B cell (primary cell): ENCODE data around the gene ST8SIA5. TPM values are rescaled to one million over a fixed set of nuclear protein-coding genes. Genes with fewer than 3 reads are reported as not detected.

Experiments used
- ATAC-seq: fragments of 200-7000 bp; cut with Tn5 transposase; one replicate; pipeline ENCODE4 v1.10.0; 2021; ENCODE audit warnings: low read depth, mild to moderate bottlenecking, moderate number of reproducible peaks, moderate library complexity
- CTCF ChIA-PET: fragments of 350-600 bp; sonication (Branson Sonifier 250); formaldehyde crosslinking; loops from one replicate; lab custom pipeline; 2021; ENCODE audit warnings: antibody characterized with exemption, inconsistent platforms; lab: Charles Lee
- POLR2A ChIA-PET: fragments of 350-600 bp; sonication (Branson Sonifier 250); formaldehyde crosslinking; loops from one replicate; lab custom pipeline; 2021; ENCODE audit warnings: antibody characterized with exemption; lab: Charles Lee
- DNase-seq: peaks from one replicate; pipeline ENCODE4 v3.0.0; 2013
- H2AFZ ChIP-seq: 2 replicates; pipeline ENCODE4 v1.6.1; 2012; ENCODE audit warnings: mild to moderate bottlenecking, low read depth, low read length; ENCODE audit not compliant: insufficient read depth, poor library complexity, severe bottlenecking
- H3K27ac ChIP-seq, 2 donors: 1 replicate in 1 of 2; 2 replicates in 1 of 2; pipeline ENCODE4 v1.5.1; 2012 to 2013; ENCODE audit warnings: low read length in 2 of 2, mild to moderate bottlenecking in 2 of 2, moderate library complexity in 1 of 2
- H3K27me3 ChIP-seq, 4 experiments: fragments of 200-600 bp in 1 of 4; sonication (generic) in 1 of 4; replicated peaks in 1 of 4; 1 replicate in 2 of 4; 2 replicates in 2 of 4; pipeline versions ENCODE4 v1.6.1 to v1.7.0; 2013 to 2016; ENCODE audit warnings: low read length in 3 of 4, mild to moderate bottlenecking in 2 of 4, mixed read lengths in 1 of 4, moderate library complexity in 1 of 4; ENCODE audit not compliant: insufficient read depth in 4 of 4, control insufficient read depth in 3 of 4; ENCODE audit errors: control extremely low read depth in 1 of 4
- H3K36me3 ChIP-seq, 2 experiments: replicated peaks in 1 of 2; 1 replicate in 1 of 2; 2 replicates in 1 of 2; pipeline versions ENCODE4 v1.6.1 to v1.7.1; 2013; ENCODE audit warnings: low read length in 1 of 2; ENCODE audit not compliant: insufficient read depth in 2 of 2, control insufficient read depth in 1 of 2; ENCODE audit errors: control extremely low read depth in 1 of 2, extremely low read depth in 1 of 2
- H3K4me1 ChIP-seq, 2 donors: fragments of 200-600 bp in 1 of 2; sonication (generic) in 1 of 2; 1 replicate in 1 of 2; 2 replicates in 1 of 2; pipeline versions ENCODE4 v1.5.1 to v1.6.1; 2013 to 2017; ENCODE audit warnings: low read length in 2 of 2; ENCODE audit not compliant: control insufficient read depth in 2 of 2, insufficient read depth in 2 of 2
- H3K4me2 ChIP-seq: replicated peaks from 2 replicates; pipeline ENCODE3; 2012; ENCODE audit warnings: mild to moderate bottlenecking, low read depth, low read length; ENCODE audit not compliant: poor library complexity, severe bottlenecking
- H3K4me3 ChIP-seq, 5 experiments: fragments of 200-600 bp in 1 of 5; sonication (generic) in 1 of 5; 1 replicate in 3 of 5; 2 replicates in 2 of 5; pipeline versions ENCODE4 v1.5.1 to v1.7.0; 2011 to 2016; ENCODE audit warnings: low read length in 4 of 5, mild to moderate bottlenecking in 4 of 5, low read depth in 2 of 5, control low read depth in 1 of 5, moderate library complexity in 1 of 5; ENCODE audit not compliant: insufficient read depth in 1 of 5; ENCODE audit errors: control extremely low read depth in 1 of 5, extremely low read depth in 1 of 5
- H3K79me2 ChIP-seq: fragments of 200-600 bp; sonication (generic); one replicate; pipeline ENCODE4 v1.6.0; 2016; ENCODE audit warnings: low read length; ENCODE audit not compliant: control insufficient read depth, insufficient read depth
- H3K9ac ChIP-seq: fragments of 200-600 bp; sonication (generic); 2 replicates; pipeline ENCODE4 v1.6.1; 2017; ENCODE audit warnings: mild to moderate bottlenecking, low read length, moderate library complexity
- H3K9me3 ChIP-seq, 3 donors: one replicate each; pipeline versions ENCODE4 v1.6.1 to v1.7.1; 2013; ENCODE audit warnings: low read length in 2 of 3; ENCODE audit not compliant: control insufficient read depth in 2 of 3, insufficient read depth in 1 of 3; ENCODE audit errors: control extremely low read depth in 1 of 3
- H4K20me1 ChIP-seq: 2 replicates; pipeline ENCODE4 v1.6.0; 2012; ENCODE audit warnings: mild to moderate bottlenecking, low read length; ENCODE audit not compliant: insufficient read depth, control insufficient read depth, poor library complexity, severe bottlenecking
- H3K27ac Mint-ChIP-seq: one replicate; pipeline ENCODE4 v1.8.0; 2021; ENCODE audit warnings: mixed read lengths
- H3K27me3 Mint-ChIP-seq: one replicate; pipeline ENCODE4 v1.8.0; 2021; ENCODE audit warnings: mixed read lengths
- H3K4me1 Mint-ChIP-seq: one replicate; pipeline ENCODE4 v1.8.0; 2021; ENCODE audit warnings: mixed read lengths
- H3K4me3 Mint-ChIP-seq: one replicate; pipeline ENCODE4 v1.8.0; 2021; ENCODE audit warnings: mixed read lengths
- H3K9me3 Mint-ChIP-seq: one replicate; pipeline ENCODE4 v1.8.0; 2022; ENCODE audit warnings: mixed read lengths; ENCODE audit not compliant: insufficient read depth
- CTCF ChIP-seq: fragments of 200-600 bp; IDR thresholded peaks from one replicate; pipeline ENCODE4 v1.8.0; 2022; ENCODE audit warnings: antibody characterized with exemption, mild to moderate bottlenecking
- EZH2 ChIP-seq: IDR thresholded peaks from 2 replicates; pipeline ENCODE4 v1.6.1; 2012; ENCODE audit warnings: borderline replicate concordance, low read depth, mild to moderate bottlenecking, moderate library complexity, low read length; ENCODE audit not compliant: insufficient read depth, poor library complexity, severe bottlenecking
- WGBS: methylation state at CpG from one replicate; pipeline ENCODE4 v1.1.5; 2013; ENCODE audit warnings: missing lambda C conversion rate; ENCODE audit not compliant: insufficient coverage; 5-methylcytosine and 5-hydroxymethylcytosine counted together
- intact Hi-C: fragments of 100-400 bp; cut with micrococcal nuclease; formaldehyde crosslinking; loops from one replicate; pipeline ENCODE4 v1.10.0; 2022
- polyA plus RNA-seq: library from polyadenylated mRNA; depleted of rRNA; stranded (reverse); fragments of >200 nt; gene quantifications from 2 replicates; pipeline ENCODE4 v1.2.3, GENCODE V29; 2012
- total RNA-seq, 2 donors: library from RNA; stranded (reverse); fragments of 120-200 nt in 1 of 2; gene quantifications; 1 replicate in 1 of 2; 2 replicates in 1 of 2; pipeline versions ENCODE4 v1.2.3 to v1.2.4, GENCODE V29; 2013 to 2022

The ST8SIA5 gene
- total and polyA plus RNA-seq, 2 donors (not counting 1 experiment from before 2014, with no cell fraction given), result not detected

GRCh38 chr18:46624127-46624526 lies 132.7 kb downstream of the ST8SIA5 start:
- no peak overlapping the region for H3K27ac Mint-ChIP-seq
- intact Hi-C loops, result no loop called here
- no peak overlapping the region for H3K27ac ChIP-seq
- TF ChIP-seq EZH2 (no peak), CTCF (no peak)
- no peak overlapping the region for H3K4me3 Mint-ChIP-seq
- no peak overlapping the region for H3K4me3 ChIP-seq
- H3K27me3 Mint-ChIP-seq, result peaks cover 19% of the 10 kb centered on the region
- H3K9me3 ChIP-seq, result no peaks in the 10 kb centered on the region
- no peak overlapping the region for H3K9ac ChIP-seq
- no peaks in the 10 kb centered on the region for H3K4me1 ChIP-seq
- H4K20me1 ChIP-seq, result no peaks in the 10 kb centered on the region
- no peaks in the 10 kb centered on the region for H3K36me3 ChIP-seq
- no peaks in the 10 kb centered on the region for H3K9me3 Mint-ChIP-seq
- H2AFZ ChIP-seq, result no peak overlapping the region
- peaks cover 0 to 6% (median 0%) of the 10 kb centered on the region in 4 experiments for H3K27me3 ChIP-seq
- no peak for ATAC-seq
- peaks cover 3% of the 10 kb centered on the region for H3K4me1 Mint-ChIP-seq
- POLR2A ChIA-PET, result no interaction called here
- H3K79me2 ChIP-seq, result no peaks in the 10 kb centered on the region
- CTCF ChIA-PET, result no interaction called here
- 91% methylated on average over 5 of the region's 11 CpGs for WGBS
- no peak for DNase-seq
- H3K4me2 ChIP-seq, result no peak overlapping the region

GRCh38 chr18:46623541-46623940 lies 133.3 kb downstream of the ST8SIA5 start:
- no peaks in the 10 kb centered on the region for H3K4me1 ChIP-seq
- peaks cover 3% of the 10 kb centered on the region for H3K4me1 Mint-ChIP-seq
- H3K79me2 ChIP-seq, result no peaks in the 10 kb centered on the region
- H3K27ac ChIP-seq, result no peak overlapping the region
- ATAC-seq (no peak), DNase-seq (no peak)
- H3K36me3 ChIP-seq, result no peaks in the 10 kb centered on the region
- H3K27ac Mint-ChIP-seq, result no peak overlapping the region
- ChIA-PET POLR2A (no interaction called here), CTCF (interaction anchor here (1.0 kb wide), 1 partner anchor 474 kb away, joined by 3 read pairs; no protein-coding TSS in a partner anchor)
- no peak overlapping the region for H3K4me3 ChIP-seq
- peaks cover 19% of the 10 kb centered on the region for H3K27me3 Mint-ChIP-seq
- peaks cover 0 to 6% (median 0%) of the 10 kb centered on the region in 4 experiments for H3K27me3 ChIP-seq
- H3K4me3 Mint-ChIP-seq, result no peak overlapping the region
- no peaks in the 10 kb centered on the region for H3K9me3 ChIP-seq
- H3K9me3 Mint-ChIP-seq, result no peaks in the 10 kb centered on the region
- H2AFZ ChIP-seq, result no peak overlapping the region
- no peak overlapping the region for H3K9ac ChIP-seq
- intact Hi-C loops, result no loop called here
- no peak overlapping the region for H3K4me2 ChIP-seq
- WGBS, result 23% methylated on average over 10 of the region's 10 CpGs
- no peak for TF ChIP-seq EZH2
- TF ChIP-seq CTCF, result no peak
- H4K20me1 ChIP-seq, result no peaks in the 10 kb centered on the region
